GM12891 (cell line): ENCODE measurements around the gene CBFA2T3.

ENCODE experiments used
- DNase-seq: peaks from one replicate; pipeline ENCODE4 v3.0.0; 2011; ENCODE audit warnings: low spot score; ENCODE audit not compliant: insufficient read length
- FAIRE-seq: peaks from 2 replicates; lab custom pipeline; 2011; peaks lifted over from hg19 to GRCh38; lab: Jason Lieb, UNC
- PAX5 ChIP-seq: IDR thresholded peaks from 2 replicates; pipeline ENCODE4 v1.6.1; 2011; ENCODE audit warnings: low read length, moderate library complexity, mild to moderate bottlenecking; ENCODE audit not compliant: insufficient read depth, severe bottlenecking
- POLR2A ChIP-seq: IDR thresholded peaks from 2 replicates; pipeline ENCODE4 v1.6.1; 2011; ENCODE audit warnings: low read depth, low read length, control low read depth
- POLR2AphosphoS5 ChIP-seq: IDR thresholded peaks from 2 replicates; pipeline ENCODE4 v1.6.1; 2011; ENCODE audit warnings: low read depth, low read length, control low read depth
- POU2F2 ChIP-seq: IDR thresholded peaks from 2 replicates; pipeline ENCODE4 v1.6.1; 2011; ENCODE audit warnings: low read depth, mild to moderate bottlenecking, control low read depth, low read length, moderate library complexity
- SPI1 ChIP-seq: IDR thresholded peaks from 2 replicates; pipeline ENCODE4 v1.6.1; 2011; ENCODE audit warnings: low read depth, low read length, control low read depth
- TAF1 ChIP-seq: IDR thresholded peaks from 2 replicates; pipeline ENCODE4 v1.6.1; 2011; ENCODE audit warnings: low read depth, low read length, control low read depth

The CBFA2T3 gene

GRCh38 chr16:88848557-88848956 is 128.4 kb downstream of the CBFA2T3 start:
- DNase-seq (no peak), FAIRE-seq (no peak)
- no peak for TF ChIP-seq POLR2A

DNA sequence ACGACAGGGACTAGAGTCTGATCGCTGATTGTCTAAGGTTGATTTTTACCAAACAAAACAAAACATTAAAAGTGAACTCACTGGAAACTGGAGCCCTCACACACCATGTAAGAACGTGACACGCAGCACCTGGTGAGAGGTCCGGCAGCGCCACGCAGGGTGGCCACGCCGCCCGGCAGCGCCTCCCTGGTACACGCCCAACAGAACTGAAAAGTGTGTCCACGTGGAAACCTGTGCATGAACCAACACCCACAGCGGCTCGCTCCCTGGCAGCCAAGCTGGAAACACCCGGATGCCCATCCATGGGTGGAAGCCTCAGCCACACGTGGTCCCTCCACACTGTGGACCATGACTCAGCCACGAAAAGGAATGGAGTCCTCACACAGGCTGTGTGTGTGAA is 129.4 kb downstream of the CBFA2T3 start:
- TF ChIP-seq PAX5 (no peak), POU2F2 (no peak), SPI1 (no peak), POLR2A (no peak), TAF1 (no peak), POLR2AphosphoS5 (no peak)
- FAIRE-seq (no peak), DNase-seq (no peak)

DNA sequence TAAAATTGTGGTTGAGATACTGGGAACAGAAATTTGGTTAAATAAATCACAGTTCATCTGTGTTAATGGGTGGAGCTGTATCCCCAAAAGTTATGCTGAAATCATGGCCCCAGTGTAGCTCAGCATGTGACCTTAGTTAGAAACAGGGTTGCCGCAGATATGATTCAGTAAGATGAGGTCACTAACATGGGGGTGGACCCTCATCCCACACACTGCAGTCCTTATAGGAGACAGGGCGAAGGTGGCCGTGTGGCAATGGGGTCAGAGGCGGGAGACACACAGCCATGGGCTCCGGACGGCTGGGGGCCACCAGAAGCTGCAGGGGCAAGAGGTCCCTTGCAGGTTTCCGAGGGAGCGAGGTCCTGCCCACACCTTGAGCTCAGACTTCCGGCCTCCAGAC is 130.9 kb downstream of the CBFA2T3 start:
- no peak for FAIRE-seq
- no peak for DNase-seq
- TF ChIP-seq POLR2AphosphoS5 = no peak
- TF ChIP-seq POLR2A = no peak
- TF ChIP-seq TAF1 = no peak
- TF ChIP-seq SPI1 = no peak
- TF ChIP-seq POU2F2 = no peak
- TF ChIP-seq PAX5 = no peak

GRCh38 chr16:88844419-88845036 is 132.5 kb downstream of the CBFA2T3 start:
- no peak for TF ChIP-seq POU2F2
- no peak for TF ChIP-seq POLR2A
- no peak for TF ChIP-seq PAX5
- TF ChIP-seq POLR2AphosphoS5 = no peak
- TF ChIP-seq TAF1 = no peak
- no peak for TF ChIP-seq SPI1
- FAIRE-seq (no peak), DNase-seq (no peak)

DNA sequence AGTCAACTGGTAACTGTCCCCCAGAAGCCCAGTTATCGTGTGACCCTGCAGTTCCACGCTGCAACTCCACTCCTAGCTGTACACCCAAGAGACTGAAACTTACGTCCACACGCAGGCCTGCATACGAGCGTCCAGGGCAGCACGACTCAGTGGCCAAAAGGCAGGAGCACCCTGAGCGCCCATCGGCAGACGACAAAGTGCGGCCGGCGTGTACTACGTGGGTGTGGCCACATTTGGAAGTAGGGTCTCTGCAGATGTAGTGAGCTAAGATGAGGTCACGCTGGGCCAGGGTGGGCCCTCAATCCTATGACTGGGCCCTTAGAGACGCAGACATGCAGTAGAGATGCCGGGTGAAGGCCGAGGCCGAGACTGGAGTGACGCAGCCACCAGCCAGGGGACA is 133.8 kb downstream of the CBFA2T3 start:
- TF ChIP-seq SPI1 = no peak
- TF ChIP-seq TAF1 = no peak
- no peak for TF ChIP-seq POU2F2
- no peak for TF ChIP-seq PAX5
- no peak for TF ChIP-seq POLR2A
- no peak for TF ChIP-seq POLR2AphosphoS5
- DNase-seq (no peak), FAIRE-seq (no peak)

GRCh38 chr16:88842806-88843205 is 134.2 kb downstream of the CBFA2T3 start:
- no peak for DNase-seq
- TF ChIP-seq TAF1 = no peak
- no peak for FAIRE-seq

GRCh38 chr16:88842308-88842756 is 134.7 kb downstream of the CBFA2T3 start:
- FAIRE-seq = no peak
- TF ChIP-seq POLR2A (no peak), POU2F2 (no peak), POLR2AphosphoS5 (no peak), TAF1 (no peak), SPI1 (no peak), PAX5 (no peak)
- DNase-seq = no peak

DNA sequence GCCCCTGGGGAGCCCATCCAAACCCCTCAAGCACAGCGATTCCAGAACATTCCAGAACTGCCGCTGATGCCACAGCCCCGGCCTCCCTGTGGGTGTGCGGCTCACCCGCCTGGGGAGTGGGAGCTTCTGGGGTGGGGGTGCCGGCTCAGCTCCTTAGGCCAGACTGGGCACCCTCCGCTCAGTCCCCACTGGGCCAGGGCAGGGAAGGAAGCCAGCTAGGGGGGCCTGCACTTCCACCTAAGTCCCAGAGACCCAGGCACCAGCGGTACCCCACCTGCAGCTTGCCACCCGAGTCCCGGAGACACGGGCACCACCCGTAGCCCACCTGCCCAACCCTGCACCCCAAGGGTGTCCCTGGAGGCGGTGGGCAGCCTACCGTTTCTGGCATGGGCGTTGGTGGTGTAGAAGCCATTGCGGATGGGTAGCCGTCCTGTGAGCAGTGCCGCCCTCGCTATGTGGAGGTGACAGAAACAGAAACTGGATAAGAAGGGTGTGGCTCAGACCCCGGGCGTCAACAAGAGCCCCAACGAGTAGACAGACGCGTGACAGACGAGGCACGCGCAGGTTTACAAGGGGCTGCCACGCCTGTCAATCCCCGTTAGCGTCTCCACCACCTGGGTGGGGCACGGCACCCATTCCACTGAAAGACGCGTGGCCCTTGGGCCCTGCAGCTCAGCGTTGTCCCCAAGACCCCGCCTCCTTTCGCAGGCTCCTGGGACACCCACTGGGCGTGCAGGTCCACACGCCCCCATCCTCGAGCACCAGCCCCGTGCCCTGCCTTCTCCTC is 135.3 kb downstream of the CBFA2T3 start:
- DNase-seq = no peak
- no peak for TF ChIP-seq POLR2A
- TF ChIP-seq POU2F2 = no peak
- no peak for TF ChIP-seq PAX5
- TF ChIP-seq POLR2AphosphoS5 = no peak
- no peak for TF ChIP-seq TAF1
- TF ChIP-seq SPI1 = no peak
- no peak for FAIRE-seq

- TF ChIP-seq PAX5 = no peak
- TF ChIP-seq SPI1 = no peak
- no peak for TF ChIP-seq POU2F2
- no peak for TF ChIP-seq TAF1
- no peak for TF ChIP-seq POLR2AphosphoS5
- no peak for TF ChIP-seq POLR2A
- DNase-seq = no peak
- no peak for FAIRE-seq
These were observed 136.3 kb downstream of the CBFA2T3 start for GRCh38 chr16:88840600-88841215.
